Renal pelvis (tissue), 4 donors: ENCODE data around the gene IRAK2. TPM values are rescaled to one million over a fixed set of nuclear protein-coding genes. Genes with fewer than 3 reads are reported as not detected.
"Not testable (repeated sequence)": the region's sequence is repeated elsewhere in the genome, so short reads cannot be mapped to it uniquely, and the experiment has no call there.

Source experiments
- DNase-seq: peaks from one replicate; pipeline ENCODE4 v3.0.0-alpha.2; 2013
- polyA plus RNA-seq, 3 donors: library from polyadenylated mRNA; unstranded; fragments of 120-200 nt; gene quantifications; one replicate each; pipeline ENCODE4 v1.2.1, GENCODE V29; 2013; ENCODE audit not compliant: insufficient read length in 3 of 3

The IRAK2 gene
- polyA plus RNA-seq, 3 donors: 0.71 to 0.89 (median 0.88) TPM

- no peak for DNase-seq
Observed at GRCh38 chr3:10253731-10254130, 89.0 kb downstream of the IRAK2 start.

GRCh38 chr3:10255835-10256234 lies 91.1 kb downstream of the IRAK2 start:
- DNase-seq: no peak

GRCh38 chr3:10259036-10259435 lies 94.3 kb downstream of the IRAK2 start:
- no peak for DNase-seq

GRCh38 chr3:10259798-10260197 lies 95.1 kb downstream of the IRAK2 start:
- DNase-seq: no peak

- no peak for DNase-seq
Observed at GRCh38 chr3:10260211-10260701, 95.5 kb downstream of the IRAK2 start.

GRCh38 chr3:10262027-10262426 lies 97.3 kb downstream of the IRAK2 start:
- DNase-seq: no peak

- DNase-seq: no peak
Observed at GRCh38 chr3:10263646-10264363, 99.1 kb downstream of the IRAK2 start.

GRCh38 chr3:10265833-10266232 lies 101.1 kb downstream of the IRAK2 start:
- DNase-seq: no peak

GRCh38 chr3:10266936-10267335 lies 102.2 kb downstream of the IRAK2 start:
- not testable (repeated sequence) for DNase-seq

GRCh38 chr3:10268116-10268515 lies 103.4 kb downstream of the IRAK2 start:
- DNase-seq: no peak

- DNase-seq: no peak
Observed at GRCh38 chr3:10268930-10269329, 104.2 kb downstream of the IRAK2 start.

GRCh38 chr3:10269443-10269842 lies 104.7 kb downstream of the IRAK2 start:
- no peak for DNase-seq

GRCh38 chr3:10272476-10272875 lies 107.8 kb downstream of the IRAK2 start:
- DNase-seq: not testable (repeated sequence)

- no peak for DNase-seq
Observed at GRCh38 chr3:10272977-10273376, 108.3 kb downstream of the IRAK2 start.

GRCh38 chr3:10273702-10274305 lies 109.1 kb downstream of the IRAK2 start:
- DNase-seq: no peak

- DNase-seq: no peak
Observed at GRCh38 chr3:10274601-10275000, 109.9 kb downstream of the IRAK2 start.

- no peak for DNase-seq
Observed at GRCh38 chr3:10277115-10277625, 112.5 kb downstream of the IRAK2 start.

- DNase-seq: no peak
Observed at GRCh38 chr3:10278501-10278900, 113.8 kb downstream of the IRAK2 start.

GRCh38 chr3:10279384-10280176 lies 114.9 kb downstream of the IRAK2 start:
- no peak for DNase-seq

GRCh38 chr3:10280177-10280529 lies 115.4 kb downstream of the IRAK2 start:
- no peak for DNase-seq

- DNase-seq: no peak
Observed at GRCh38 chr3:10280571-10280970, 115.9 kb downstream of the IRAK2 start.

GRCh38 chr3:10281951-10282350 lies 117.2 kb downstream of the IRAK2 start:
- DNase-seq: no peak

GRCh38 chr3:10283638-10284037 lies 118.9 kb downstream of the IRAK2 start:
- no peak for DNase-seq
